Tibial artery (tissue), 4 donors: ENCODE data around the gene PRDM16.

Source experiments
- DNase-seq, 2 donors: peaks; one replicate each; pipeline ENCODE4 v3.0.0-alpha.2; 2019
- H3K27ac ChIP-seq, 2 donors: fragments of 200-600 bp; sonication (generic) in 1 of 2; 1 replicate in 1 of 2; 2 replicates in 1 of 2; pipeline ENCODE4 v1.5.1; 2018 to 2019; ENCODE audit warnings: mild to moderate bottlenecking in 1 of 2
- H3K27me3 ChIP-seq, 2 donors: fragments of 200-600 bp; sonication (generic) in 1 of 2; one replicate each; pipeline versions ENCODE4 v1.5.1 to v1.6.0; 2016 to 2019
- H3K36me3 ChIP-seq, 3 donors: fragments of 200-600 bp; sonication (generic) in 2 of 3; one replicate each; pipeline ENCODE4 v1.5.1; 2016 to 2019; ENCODE audit warnings: mild to moderate bottlenecking in 2 of 3
- H3K4me1 ChIP-seq, 4 donors: fragments of 200-600 bp; sonication (generic) in 2 of 4; 1 replicate in 3 of 4; 2 replicates in 1 of 4; pipeline ENCODE4 v1.5.1; 2016 to 2019
- H3K4me3 ChIP-seq, 2 donors: fragments of 200-600 bp; sonication (generic) in 1 of 2; 1 replicate in 1 of 2; 2 replicates in 1 of 2; pipeline ENCODE4 v1.5.1; 2018 to 2019; ENCODE audit warnings: mild to moderate bottlenecking in 2 of 2
- H3K9me3 ChIP-seq, 3 donors: fragments of 200-600 bp; sonication (generic) in 1 of 3; one replicate each; pipeline ENCODE4 v1.5.1; 2016 to 2019
- CTCF ChIP-seq, 2 experiments: fragments of 200-600 bp in 1 of 2; fragments of 450-650 bp in 1 of 2; IDR thresholded peaks; one replicate each; pipeline ENCODE4 v1.5.1; 2017 to 2019; ENCODE audit warnings: antibody characterized with exemption in 2 of 2, mild to moderate bottlenecking in 1 of 2, moderate library complexity in 1 of 2
- intact Hi-C: fragments of 100-400 bp; cut with DNase I; formaldehyde crosslinking; loops from one replicate; pipeline ENCODE4 v1.15.0; 2023; ENCODE audit warnings: low total_unique reads

PRDM16 gene

GRCh38 chr1:3482378-3482849 is 413.4 kb downstream of the PRDM16 start:
- DNase-seq: no peak
- intact Hi-C loops: no loop called here
- TF ChIP-seq CTCF (IDR thresholded peaks at IDR 0.05): no peak
- Histone ChIP-seq H3K9me3 (peaks cover 0 to 7% (median 0%) of the 10 kb centered on the region in 3 donors), H3K36me3 (no peaks in the 10 kb centered on the region), H3K27ac (no peak overlapping the region), H3K27me3 (peaks cover 0 to 24% of the 10 kb centered on the region in 2 donors), H3K4me3 (no peak overlapping the region), H3K4me1 (no peaks in the 10 kb centered on the region)

- no peak for TF ChIP-seq CTCF (IDR thresholded peaks at IDR 0.05)
- Histone ChIP-seq H3K36me3 (peaks cover 0 to 2% (median 0%) of the 10 kb centered on the region in 3 donors), H3K4me3 (no peak overlapping the region), H3K9me3 (peaks cover 0 to 12% (median 0%) of the 10 kb centered on the region in 3 donors), H3K27me3 (peaks cover 0 to 16% of the 10 kb centered on the region in 2 donors), H3K27ac (no peak overlapping the region), H3K4me1 (no peaks in the 10 kb centered on the region)
- intact Hi-C loops: no loop called here
- no peak for DNase-seq
These were observed 414.4 kb downstream of the PRDM16 start for GRCh38 chr1:3483380-3483779.

- intact Hi-C loops: loop anchor here (2.0 kb wide), 1 partner anchor 31 kb away; no protein-coding TSS in a partner anchor
- Histone ChIP-seq H3K36me3 (peaks cover 0 to 8% (median under 1%) of the 10 kb centered on the region in 3 donors), H3K4me3 (no peak overlapping the region), H3K27ac (no peak overlapping the region), H3K9me3 (peaks cover 0 to 16% (median 0%) of the 10 kb centered on the region in 3 donors), H3K27me3 (peaks cover 0 to 14% of the 10 kb centered on the region in 2 donors), H3K4me1 (no peaks in the 10 kb centered on the region)
- TF ChIP-seq CTCF (IDR thresholded peaks at IDR 0.05): peak; percentile 44 to 54
- DNase-seq: no peak
These were observed 414.9 kb downstream of the PRDM16 start for GRCh38 chr1:3483801-3484444.

GRCh38 chr1:3485016-3485415 is 416.0 kb downstream of the PRDM16 start:
- H3K9me3 ChIP-seq: peaks cover 0 to 19% (median 0%) of the 10 kb centered on the region in 3 donors
- no peaks in the 10 kb centered on the region for H3K4me1 ChIP-seq
- no peak overlapping the region for H3K27ac ChIP-seq
- intact Hi-C loops: loop anchor here (2.0 kb wide), 1 partner anchor 32 kb away; no protein-coding TSS in a partner anchor
- H3K4me3 ChIP-seq: no peak overlapping the region
- peaks cover 5 to 19% (median 12%) of the 10 kb centered on the region in 3 donors for H3K36me3 ChIP-seq
- TF ChIP-seq CTCF (IDR thresholded peaks at IDR 0.05): no peak
- no peak for DNase-seq
- H3K27me3 ChIP-seq: peaks cover 0 to 10% of the 10 kb centered on the region in 2 donors
